HFFc6 (cell line): ENCODE data around the gene KMT2C. TPM values are rescaled to one million over a fixed set of nuclear protein-coding genes. Genes with fewer than 3 reads are reported as not detected.

Source experiments
- DNase-seq: peaks from one replicate; pipeline ENCODE4 v3.0.0-alpha.2; 2018
- H3K27ac Mint-ChIP-seq: 2 replicates; pipeline ENCODE4 v1.8.0; 2020; ENCODE audit warnings: mild to moderate bottlenecking, mixed read lengths
- H3K27me3 Mint-ChIP-seq: 2 replicates; pipeline ENCODE4 v1.8.0; 2021; ENCODE audit warnings: mild to moderate bottlenecking, moderate library complexity, mixed read lengths; ENCODE audit not compliant: insufficient read depth
- H3K36me3 Mint-ChIP-seq: 2 replicates; pipeline ENCODE4 v1.8.0; 2021; ENCODE audit warnings: low read depth, mixed read lengths
- H3K4me1 Mint-ChIP-seq: 2 replicates; pipeline ENCODE4 v1.8.0; 2020; ENCODE audit warnings: low read depth, mixed read lengths
- H3K4me3 Mint-ChIP-seq: 2 replicates; pipeline ENCODE4 v1.8.0; 2020; ENCODE audit warnings: mild to moderate bottlenecking, moderate library complexity, mixed read lengths
- H3K9me3 Mint-ChIP-seq: 2 replicates; pipeline ENCODE4 v1.8.0; 2020; ENCODE audit warnings: mild to moderate bottlenecking, mixed read lengths
- total RNA-seq, 6 experiments: library from RNA; stranded (reverse); fragmentation: NEBNext Ultra II Directional; extraction: Animal tissue kit (Norgen Biotek cat#: 25700); gene quantifications; 2 replicates in 1 of 6; 3 replicates in 5 of 6; pipeline ENCODE4 v1.2.3, GENCODE V29; 2021
- TF ChIP-seq, protein P1 (sequence below): fragments of 200-600 bp; sonication (generic); IDR thresholded peaks from 2 replicates; pipeline ENCODE4 v1.5.0; 2021; ENCODE audit warnings: antibody characterized with exemption, mild to moderate bottlenecking

KMT2C gene
- total RNA-seq, 6 experiments from 2014 or later = 23.5 to 30.8 (median 26.0) TPM

- Mint-ChIP-seq H3K4me1 (no peaks in the 10 kb centered on the region), H3K27me3 (no peaks in the 10 kb centered on the region; the same call in 1 of the 2 replicates), H3K27ac (no peak overlapping the region), H3K4me3 (no peak overlapping the region), H3K36me3 (peaks cover 33% of the 10 kb centered on the region), H3K9me3 (no peaks in the 10 kb centered on the region)
- no peak for DNase-seq
- TF ChIP-seq, protein P1, sequence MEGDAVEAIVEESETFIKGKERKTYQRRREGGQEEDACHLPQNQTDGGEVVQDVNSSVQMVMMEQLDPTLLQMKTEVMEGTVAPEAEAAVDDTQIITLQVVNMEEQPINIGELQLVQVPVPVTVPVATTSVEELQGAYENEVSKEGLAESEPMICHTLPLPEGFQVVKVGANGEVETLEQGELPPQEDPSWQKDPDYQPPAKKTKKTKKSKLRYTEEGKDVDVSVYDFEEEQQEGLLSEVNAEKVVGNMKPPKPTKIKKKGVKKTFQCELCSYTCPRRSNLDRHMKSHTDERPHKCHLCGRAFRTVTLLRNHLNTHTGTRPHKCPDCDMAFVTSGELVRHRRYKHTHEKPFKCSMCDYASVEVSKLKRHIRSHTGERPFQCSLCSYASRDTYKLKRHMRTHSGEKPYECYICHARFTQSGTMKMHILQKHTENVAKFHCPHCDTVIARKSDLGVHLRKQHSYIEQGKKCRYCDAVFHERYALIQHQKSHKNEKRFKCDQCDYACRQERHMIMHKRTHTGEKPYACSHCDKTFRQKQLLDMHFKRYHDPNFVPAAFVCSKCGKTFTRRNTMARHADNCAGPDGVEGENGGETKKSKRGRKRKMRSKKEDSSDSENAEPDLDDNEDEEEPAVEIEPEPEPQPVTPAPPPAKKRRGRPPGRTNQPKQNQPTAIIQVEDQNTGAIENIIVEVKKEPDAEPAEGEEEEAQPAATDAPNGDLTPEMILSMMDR = no peak
Measured at GRCh38 chr7:152112829-152113228, 323.0 kb downstream of the KMT2C start.

GRCh38 chr7:152108359-152108758 is 327.4 kb downstream of the KMT2C start:
- peaks cover 5% of the 10 kb centered on the region; the same call in 1 of the 2 replicates for H3K4me1 Mint-ChIP-seq
- no peaks in the 10 kb centered on the region for H3K9me3 Mint-ChIP-seq
- no peak overlapping the region for H3K27ac Mint-ChIP-seq
- DNase-seq = no peak
- no peak overlapping the region for H3K4me3 Mint-ChIP-seq
- TF ChIP-seq, protein P1 = no peak
- H3K36me3 Mint-ChIP-seq = peaks cover 29% of the 10 kb centered on the region
- H3K27me3 Mint-ChIP-seq = no peaks in the 10 kb centered on the region

- TF ChIP-seq, protein P1 = no peak
- no peak overlapping the region for H3K27ac Mint-ChIP-seq
- H3K4me3 Mint-ChIP-seq = no peak overlapping the region
- no peaks in the 10 kb centered on the region for H3K9me3 Mint-ChIP-seq
- H3K27me3 Mint-ChIP-seq = no peaks in the 10 kb centered on the region
- H3K36me3 Mint-ChIP-seq = peaks cover 25% of the 10 kb centered on the region
- DNase-seq = no peak
- peaks cover 5% of the 10 kb centered on the region; the same call in 1 of the 2 replicates for H3K4me1 Mint-ChIP-seq
Measured at GRCh38 chr7:152107945-152108344, 327.9 kb downstream of the KMT2C start.

GRCh38 chr7:152106990-152107389 is 328.8 kb downstream of the KMT2C start:
- Mint-ChIP-seq H3K4me1 (peaks cover 5% of the 10 kb centered on the region; the same call in 1 of the 2 replicates), H3K27ac (no peak overlapping the region), H3K9me3 (no peaks in the 10 kb centered on the region), H3K36me3 (peaks cover 24% of the 10 kb centered on the region), H3K4me3 (no peak overlapping the region), H3K27me3 (no peaks in the 10 kb centered on the region)
- no peak for DNase-seq
- TF ChIP-seq, protein P1 = no peak

DNA sequence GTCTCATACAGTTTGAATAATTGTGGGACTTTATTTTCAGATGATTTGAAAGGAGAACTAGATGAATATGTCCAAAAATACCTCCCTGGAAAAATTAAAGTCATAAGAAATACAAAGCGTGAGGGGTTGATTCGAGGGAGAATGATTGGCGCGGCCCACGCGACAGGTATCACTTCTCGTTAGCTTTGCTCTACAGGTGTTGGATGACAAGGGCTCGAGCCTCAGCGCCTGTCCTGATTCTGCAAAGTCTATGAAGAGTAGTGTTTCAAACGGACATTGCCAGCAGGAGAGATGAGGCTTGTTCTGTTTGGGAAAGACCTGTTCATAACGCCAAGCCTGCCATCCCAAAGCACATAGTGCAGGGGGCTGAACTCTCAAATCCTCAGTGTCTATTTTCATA is 330.6 kb downstream of the KMT2C start:
- Mint-ChIP-seq H3K27ac (no peak overlapping the region), H3K4me1 (peaks cover 5% of the 10 kb centered on the region; the same call in 1 of the 2 replicates), H3K9me3 (no peaks in the 10 kb centered on the region), H3K4me3 (no peak overlapping the region), H3K36me3 (peaks cover 26% of the 10 kb centered on the region), H3K27me3 (no peaks in the 10 kb centered on the region)
- TF ChIP-seq, protein P1 = no peak
- DNase-seq = no peak

- Mint-ChIP-seq H3K9me3 (no peaks in the 10 kb centered on the region), H3K27ac (no peak overlapping the region), H3K4me1 (peaks cover 5% of the 10 kb centered on the region; the same call in 1 of the 2 replicates), H3K36me3 (peaks cover 20% of the 10 kb centered on the region), H3K4me3 (no peak overlapping the region), H3K27me3 (no peaks in the 10 kb centered on the region; the same call in 1 of the 2 replicates)
- TF ChIP-seq, protein P1 = no peak
- no peak for DNase-seq
Measured at GRCh38 chr7:152103691-152104090, 332.1 kb downstream of the KMT2C start.
